Measurements from ENCODE around the gene PLAGL1.

PLAGL1 gene

DNA sequence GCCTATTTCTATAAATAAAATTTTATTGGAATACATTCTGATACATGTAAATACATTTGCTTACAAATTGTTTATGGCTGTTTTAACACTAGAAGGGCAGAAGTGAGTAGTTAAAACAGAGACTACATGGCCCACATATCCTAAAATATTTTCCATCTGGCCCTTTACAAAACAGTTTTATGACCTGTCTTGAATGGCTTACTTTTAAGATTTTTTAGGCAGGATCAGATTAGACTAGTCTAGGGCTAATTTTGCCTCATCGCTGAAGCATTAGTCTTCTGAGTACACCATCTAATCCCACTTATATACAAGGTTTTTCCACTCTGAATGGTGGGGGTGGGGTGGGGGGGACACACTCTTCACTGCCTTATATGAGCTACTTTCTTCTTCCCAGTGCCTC, 27.1 kb downstream of the PLAGL1 start:
- H3K4me3 ChIP-seq (ENCODE audit: low read length in 2 of 2) = no peak overlapping the region
- no peaks in the 10 kb centered on the region for H3K4me1 ChIP-seq (ENCODE audit: control insufficient read depth, insufficient read depth, low read length)
- H3K9ac ChIP-seq (ENCODE audit: low read length in 2 of 2) = no peak overlapping the region
- no peaks in the 10 kb centered on the region for H3K9me3 ChIP-seq (ENCODE audit: control insufficient read depth in 2 of 2, low read length in 2 of 2)
- no peaks in the 10 kb centered on the region for H3K36me3 ChIP-seq (ENCODE audit: control insufficient read depth in 2 of 2, insufficient read depth in 2 of 2, low read length in 2 of 2)
- no peak overlapping the region for H3K27ac ChIP-seq (ENCODE audit: low read length)
- no peaks in the 10 kb centered on the region for H3K27me3 ChIP-seq (ENCODE audit: control insufficient read depth in 1 of 2, insufficient read depth in 2 of 2, low read length in 2 of 2)

DNA sequence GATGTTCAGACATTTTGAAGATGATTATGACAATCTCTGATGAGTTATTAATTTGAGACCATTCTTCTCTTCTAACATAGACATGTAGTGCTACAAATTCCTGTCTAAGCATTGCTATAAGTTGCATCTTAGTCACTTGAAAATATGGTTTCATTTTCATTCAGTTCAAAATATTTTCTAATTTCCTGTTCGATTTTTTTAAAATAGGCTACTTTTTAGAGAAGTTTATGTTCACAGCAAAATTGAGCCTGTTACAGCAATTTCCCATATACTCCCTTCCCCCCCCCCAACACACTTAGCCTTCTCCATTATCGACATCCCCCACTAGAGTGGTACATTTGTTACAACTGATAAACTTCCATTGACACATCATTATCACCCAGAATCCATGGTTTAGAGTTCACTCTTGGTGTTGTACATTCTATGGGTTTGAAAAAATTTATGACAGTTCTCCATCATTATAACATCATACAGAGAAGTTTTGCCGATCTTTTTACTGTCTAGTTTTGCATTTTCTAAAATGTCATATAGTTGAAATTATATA, 31.2 kb downstream of the PLAGL1 start:
- Histone ChIP-seq H3K27ac (ENCODE audit: low read length) (no peak overlapping the region), H3K27me3 (ENCODE audit: control insufficient read depth in 1 of 2, insufficient read depth in 2 of 2, low read length in 2 of 2) (no peaks in the 10 kb centered on the region), H3K4me1 (ENCODE audit: control insufficient read depth, insufficient read depth, low read length) (no peaks in the 10 kb centered on the region), H3K36me3 (ENCODE audit: control insufficient read depth in 2 of 2, insufficient read depth in 2 of 2, low read length in 2 of 2) (no peaks in the 10 kb centered on the region), H3K9me3 (ENCODE audit: control insufficient read depth in 2 of 2, low read length in 2 of 2) (no peaks in the 10 kb centered on the region), H3K4me3 (ENCODE audit: low read length in 2 of 2) (no peak overlapping the region), H3K9ac (ENCODE audit: low read length in 2 of 2) (no peak overlapping the region)

DNA sequence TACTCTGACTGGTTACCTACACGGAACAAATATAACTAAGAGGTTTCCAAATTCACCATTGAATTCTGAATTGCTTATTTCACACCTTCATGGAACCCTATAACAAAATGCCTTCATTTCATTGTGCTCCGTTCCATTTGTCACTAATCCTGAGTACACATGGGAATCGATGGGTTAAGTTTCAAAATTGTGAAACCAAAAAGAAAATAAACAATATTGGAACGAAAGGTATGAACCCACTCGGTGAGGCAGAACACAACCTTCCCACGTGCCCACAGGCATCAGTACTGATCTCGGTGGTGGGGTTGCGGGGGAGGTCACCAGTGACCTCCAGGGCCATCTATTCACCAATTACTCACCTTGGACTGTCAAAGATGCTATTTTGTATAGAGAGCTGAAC, 34.0 kb downstream of the PLAGL1 start:
- no peaks in the 10 kb centered on the region for H3K27me3 ChIP-seq (ENCODE audit: control insufficient read depth in 1 of 2, insufficient read depth in 2 of 2, low read length in 2 of 2)
- no peak overlapping the region for H3K4me3 ChIP-seq (ENCODE audit: low read length in 2 of 2)
- no peak overlapping the region for H3K9ac ChIP-seq (ENCODE audit: low read length in 2 of 2)
- H3K27ac ChIP-seq (ENCODE audit: low read length) = no peak overlapping the region
- H3K36me3 ChIP-seq (ENCODE audit: control insufficient read depth in 2 of 2, insufficient read depth in 2 of 2, low read length in 2 of 2) = no peaks in the 10 kb centered on the region
- H3K4me1 ChIP-seq (ENCODE audit: control insufficient read depth, insufficient read depth, low read length) = no peaks in the 10 kb centered on the region
- no peaks in the 10 kb centered on the region for H3K9me3 ChIP-seq (ENCODE audit: control insufficient read depth in 2 of 2, low read length in 2 of 2)

DNA sequence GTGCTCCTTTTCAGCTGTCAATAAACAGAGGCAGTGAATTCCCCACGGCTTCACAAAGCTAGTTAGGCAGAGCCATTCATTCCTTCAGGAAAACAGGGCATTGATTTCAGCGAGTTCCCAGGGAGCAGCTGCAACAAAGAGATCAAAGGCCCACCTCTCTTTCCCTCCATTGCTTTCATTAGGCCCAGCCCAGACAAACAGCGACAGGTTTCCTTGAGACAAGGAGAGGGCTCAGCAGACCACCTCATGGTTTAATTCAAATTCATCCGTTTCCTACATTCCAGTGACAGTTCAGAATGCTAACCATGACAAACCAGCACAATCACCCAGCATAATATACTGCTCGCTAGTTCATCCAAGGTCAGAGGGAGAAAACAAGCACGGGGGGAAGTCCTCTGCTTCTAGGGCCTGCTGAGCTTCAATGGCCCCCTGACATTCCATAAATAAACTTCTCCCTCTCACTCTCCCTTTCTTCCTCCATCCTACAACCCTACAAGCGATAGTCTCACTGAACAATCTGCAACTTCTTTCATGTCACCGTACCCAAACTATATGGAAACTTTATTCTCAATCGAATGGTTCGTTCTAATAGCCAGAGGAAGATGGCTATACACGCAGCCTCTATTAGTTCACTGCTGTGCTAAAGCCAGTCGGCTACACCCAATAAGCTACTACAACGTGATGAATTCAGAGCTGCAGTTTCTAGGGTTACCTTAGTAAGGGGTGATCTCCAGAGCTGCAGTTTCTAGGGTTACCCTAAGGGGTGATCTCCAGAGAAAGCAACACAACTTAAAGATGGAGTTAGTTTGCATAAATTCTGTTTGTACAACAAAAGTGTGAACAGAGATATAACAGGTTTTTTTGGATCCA, 34.7 kb downstream of the PLAGL1 start:
- Histone ChIP-seq H3K27ac (ENCODE audit: low read length) (no peak overlapping the region), H3K9ac (ENCODE audit: low read length in 2 of 2) (no peak overlapping the region), H3K9me3 (ENCODE audit: control insufficient read depth in 2 of 2, low read length in 2 of 2) (no peaks in the 10 kb centered on the region), H3K27me3 (ENCODE audit: control insufficient read depth in 1 of 2, insufficient read depth in 2 of 2, low read length in 2 of 2) (no peaks in the 10 kb centered on the region), H3K4me3 (ENCODE audit: low read length in 2 of 2) (no peak overlapping the region), H3K36me3 (ENCODE audit: control insufficient read depth in 2 of 2, insufficient read depth in 2 of 2, low read length in 2 of 2) (no peaks in the 10 kb centered on the region), H3K4me1 (ENCODE audit: control insufficient read depth, insufficient read depth, low read length) (no peaks in the 10 kb centered on the region)

DNA sequence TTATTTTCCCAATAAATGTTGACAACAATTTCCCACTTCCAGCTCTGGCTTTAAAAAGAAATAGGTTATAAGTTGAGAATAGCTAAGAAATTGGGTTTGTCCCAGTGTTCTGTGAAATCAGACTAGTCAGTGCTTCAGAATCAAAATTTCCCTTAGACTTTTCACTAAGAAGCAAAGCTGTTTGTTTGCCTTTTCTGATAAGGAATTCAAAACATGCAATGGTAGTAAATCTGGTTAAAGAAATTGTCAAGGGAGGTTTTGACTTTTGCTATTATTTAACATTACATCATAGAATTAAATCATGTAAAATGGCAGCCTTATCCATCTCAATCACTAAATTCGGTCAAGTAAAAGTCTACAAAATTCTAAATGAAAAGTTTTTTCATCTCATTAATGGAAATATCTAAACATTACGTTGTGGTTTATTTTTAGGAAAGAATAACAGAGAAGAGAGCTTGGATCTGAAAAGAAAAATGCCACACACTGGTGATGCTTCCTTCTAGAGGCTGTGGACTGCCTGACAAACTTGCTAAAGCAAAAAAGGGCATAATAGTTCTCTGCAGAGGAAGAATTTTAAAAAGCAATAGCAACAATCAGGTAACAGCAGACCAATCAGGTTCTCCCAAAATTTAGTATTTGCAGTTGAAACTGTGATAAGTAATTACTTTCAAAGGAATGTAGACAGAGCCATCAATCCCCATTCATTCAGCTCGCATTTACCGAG, 36.4 kb downstream of the PLAGL1 start:
- no peak overlapping the region for H3K9ac ChIP-seq (ENCODE audit: low read length in 2 of 2)
- H3K4me3 ChIP-seq (ENCODE audit: low read length in 2 of 2) = no peak overlapping the region
- no peaks in the 10 kb centered on the region for H3K4me1 ChIP-seq (ENCODE audit: control insufficient read depth, insufficient read depth, low read length)
- no peak overlapping the region for H3K27ac ChIP-seq (ENCODE audit: low read length)
- no peaks in the 10 kb centered on the region for H3K9me3 ChIP-seq (ENCODE audit: control insufficient read depth in 2 of 2, low read length in 2 of 2)
- H3K36me3 ChIP-seq (ENCODE audit: control insufficient read depth in 2 of 2, insufficient read depth in 2 of 2, low read length in 2 of 2) = peaks cover 0 to 2% of the 10 kb centered on the region in 2 donors
- H3K27me3 ChIP-seq (ENCODE audit: control insufficient read depth in 1 of 2, insufficient read depth in 2 of 2, low read length in 2 of 2) = no peaks in the 10 kb centered on the region

DNA sequence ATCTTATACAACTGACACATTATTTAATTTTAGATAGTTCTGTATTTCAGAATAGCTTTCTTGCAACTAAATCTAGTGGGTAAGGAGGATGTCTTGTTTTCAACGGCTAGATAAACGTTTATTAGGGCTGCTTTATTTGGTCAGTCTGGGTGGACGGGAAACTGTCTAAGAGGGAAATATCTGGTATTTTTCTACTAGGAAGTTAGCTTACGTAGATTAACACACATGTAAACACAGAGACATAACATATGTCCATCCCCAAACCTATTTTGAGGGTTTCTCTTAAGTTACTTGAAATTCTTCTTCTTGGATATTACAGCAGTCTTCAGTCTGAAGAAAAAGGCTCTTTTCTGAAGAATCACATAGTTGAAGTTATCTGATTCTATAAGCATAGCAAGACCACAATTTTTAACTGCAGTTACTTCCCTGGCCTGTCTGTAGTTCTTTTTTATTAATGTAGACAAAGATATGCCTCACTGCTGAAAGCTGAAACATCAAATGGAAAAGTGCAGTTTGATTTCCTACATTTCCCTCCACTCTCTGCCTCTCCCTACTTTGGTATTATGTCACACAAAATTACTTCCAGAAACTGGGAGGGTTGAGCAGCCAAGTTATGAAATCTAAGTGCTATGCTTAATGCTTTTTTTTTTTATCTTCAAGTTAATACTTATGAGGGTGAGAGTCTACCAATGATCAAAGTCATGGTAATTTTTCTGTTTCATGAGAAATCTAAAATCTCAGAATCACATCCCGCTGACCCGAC, 37.4 kb downstream of the PLAGL1 start:
- Histone ChIP-seq H3K27ac (ENCODE audit: low read length) (no peak overlapping the region), H3K9me3 (ENCODE audit: control insufficient read depth in 2 of 2, low read length in 2 of 2) (no peaks in the 10 kb centered on the region), H3K27me3 (ENCODE audit: control insufficient read depth in 1 of 2, insufficient read depth in 2 of 2, low read length in 2 of 2) (no peaks in the 10 kb centered on the region), H3K4me3 (ENCODE audit: low read length in 2 of 2) (no peak overlapping the region), H3K4me1 (ENCODE audit: control insufficient read depth, insufficient read depth, low read length) (no peaks in the 10 kb centered on the region), H3K9ac (ENCODE audit: low read length in 2 of 2) (no peak overlapping the region), H3K36me3 (ENCODE audit: control insufficient read depth in 2 of 2, insufficient read depth in 2 of 2, low read length in 2 of 2) (peaks cover 2 to 3% of the 10 kb centered on the region in 2 donors)

DNA sequence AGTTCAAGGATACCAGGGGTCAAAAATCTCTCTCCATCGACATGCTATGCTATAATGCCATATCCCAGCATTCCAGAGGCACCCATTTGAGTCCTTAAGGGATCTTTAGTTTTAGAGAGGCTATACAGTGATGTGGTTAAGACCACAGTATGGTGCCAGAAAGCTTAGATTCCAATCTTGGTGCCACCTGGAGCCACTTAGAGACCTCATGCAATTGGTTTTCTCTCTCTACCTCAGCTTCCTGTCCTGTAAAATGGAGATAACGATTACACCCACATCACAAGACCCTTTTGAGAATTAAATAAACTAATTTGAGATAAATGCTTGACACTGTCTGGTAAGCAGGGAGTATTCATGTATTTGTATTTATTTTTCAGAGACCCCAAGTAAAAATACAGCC, 39.0 kb downstream of the PLAGL1 start:
- Histone ChIP-seq H3K27me3 (ENCODE audit: control insufficient read depth in 1 of 2, insufficient read depth in 2 of 2, low read length in 2 of 2) (no peaks in the 10 kb centered on the region), H3K9me3 (ENCODE audit: control insufficient read depth in 2 of 2, low read length in 2 of 2) (no peaks in the 10 kb centered on the region), H3K9ac (ENCODE audit: low read length in 2 of 2) (peak overlapping the region in 1 of 2 donors; percentile 3), H3K4me1 (ENCODE audit: control insufficient read depth, insufficient read depth, low read length) (no peaks in the 10 kb centered on the region), H3K27ac (ENCODE audit: low read length) (no peak overlapping the region), H3K36me3 (ENCODE audit: control insufficient read depth in 2 of 2, insufficient read depth in 2 of 2, low read length in 2 of 2) (peaks cover 4 to 8% of the 10 kb centered on the region in 2 donors), H3K4me3 (ENCODE audit: low read length in 2 of 2) (no peak overlapping the region)

DNA sequence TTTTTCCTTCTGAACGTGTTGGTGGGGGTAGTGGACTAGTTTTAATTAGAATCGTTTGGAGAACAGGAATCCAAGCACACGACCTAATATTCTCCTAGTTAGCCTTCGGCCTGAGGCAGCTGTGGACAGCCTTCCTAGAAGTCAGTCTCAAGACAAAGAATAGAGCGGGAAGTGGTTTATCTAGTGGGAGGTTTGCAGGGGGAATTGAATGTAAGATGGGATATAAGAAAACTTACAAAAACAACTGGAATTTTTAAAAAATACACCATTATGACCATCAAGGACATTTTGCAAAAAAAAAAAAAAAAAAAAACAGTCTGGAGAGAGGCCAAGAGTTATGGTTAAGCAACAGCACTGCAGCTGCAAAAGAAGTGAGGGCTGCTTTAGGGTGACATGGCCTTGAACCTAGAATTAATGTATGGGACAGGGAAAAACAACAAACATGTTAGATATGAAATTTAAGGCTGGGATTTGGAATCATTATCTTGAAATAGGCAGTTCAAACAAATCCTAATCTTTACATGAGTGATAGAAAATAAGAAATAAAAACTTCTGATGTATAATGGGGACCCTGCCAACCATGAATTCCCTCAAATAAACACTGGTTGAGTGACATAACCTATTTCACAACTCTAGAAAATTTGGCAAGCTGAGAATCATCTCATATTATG, 40.2 kb downstream of the PLAGL1 start:
- Histone ChIP-seq H3K27ac (ENCODE audit: low read length) (no peak overlapping the region), H3K9ac (ENCODE audit: low read length in 2 of 2) (no peak overlapping the region), H3K9me3 (ENCODE audit: control insufficient read depth in 2 of 2, low read length in 2 of 2) (no peaks in the 10 kb centered on the region), H3K27me3 (ENCODE audit: control insufficient read depth in 1 of 2, insufficient read depth in 2 of 2, low read length in 2 of 2) (no peaks in the 10 kb centered on the region), H3K4me3 (ENCODE audit: low read length in 2 of 2) (no peak overlapping the region), H3K4me1 (ENCODE audit: control insufficient read depth, insufficient read depth, low read length) (no peaks in the 10 kb centered on the region), H3K36me3 (ENCODE audit: control insufficient read depth in 2 of 2, insufficient read depth in 2 of 2, low read length in 2 of 2) (peaks cover 8 to 10% of the 10 kb centered on the region in 2 donors)

DNA sequence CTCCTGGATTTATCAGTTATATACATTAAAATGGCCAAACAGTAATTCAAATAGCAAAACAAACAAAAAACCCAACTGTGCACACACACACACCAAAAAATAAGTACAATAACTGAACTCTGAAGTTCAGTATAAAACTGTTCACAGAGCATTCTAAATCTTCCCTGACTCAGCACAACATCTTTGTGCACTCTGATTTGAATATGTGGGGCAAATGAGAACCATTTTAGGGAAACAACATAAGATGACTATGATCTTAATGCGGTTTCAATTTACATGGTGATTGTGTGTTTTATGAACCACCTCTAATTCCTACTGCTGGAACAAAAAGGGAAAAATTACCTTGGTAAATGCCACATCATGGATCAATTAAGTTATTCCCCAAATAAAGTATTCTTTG, 41.7 kb downstream of the PLAGL1 start:
- H3K4me1 ChIP-seq (ENCODE audit: control insufficient read depth, insufficient read depth, low read length) = peaks cover 3% of the 10 kb centered on the region
- no peaks in the 10 kb centered on the region for H3K9me3 ChIP-seq (ENCODE audit: control insufficient read depth in 2 of 2, low read length in 2 of 2)
- no peak overlapping the region for H3K27ac ChIP-seq (ENCODE audit: low read length)
- no peaks in the 10 kb centered on the region for H3K27me3 ChIP-seq (ENCODE audit: control insufficient read depth in 1 of 2, insufficient read depth in 2 of 2, low read length in 2 of 2)
- no peak overlapping the region for H3K9ac ChIP-seq (ENCODE audit: low read length in 2 of 2)
- no peak overlapping the region for H3K4me3 ChIP-seq (ENCODE audit: low read length in 2 of 2)
- H3K36me3 ChIP-seq (ENCODE audit: control insufficient read depth in 2 of 2, insufficient read depth in 2 of 2, low read length in 2 of 2) = peaks cover 8 to 10% of the 10 kb centered on the region in 2 donors

DNA sequence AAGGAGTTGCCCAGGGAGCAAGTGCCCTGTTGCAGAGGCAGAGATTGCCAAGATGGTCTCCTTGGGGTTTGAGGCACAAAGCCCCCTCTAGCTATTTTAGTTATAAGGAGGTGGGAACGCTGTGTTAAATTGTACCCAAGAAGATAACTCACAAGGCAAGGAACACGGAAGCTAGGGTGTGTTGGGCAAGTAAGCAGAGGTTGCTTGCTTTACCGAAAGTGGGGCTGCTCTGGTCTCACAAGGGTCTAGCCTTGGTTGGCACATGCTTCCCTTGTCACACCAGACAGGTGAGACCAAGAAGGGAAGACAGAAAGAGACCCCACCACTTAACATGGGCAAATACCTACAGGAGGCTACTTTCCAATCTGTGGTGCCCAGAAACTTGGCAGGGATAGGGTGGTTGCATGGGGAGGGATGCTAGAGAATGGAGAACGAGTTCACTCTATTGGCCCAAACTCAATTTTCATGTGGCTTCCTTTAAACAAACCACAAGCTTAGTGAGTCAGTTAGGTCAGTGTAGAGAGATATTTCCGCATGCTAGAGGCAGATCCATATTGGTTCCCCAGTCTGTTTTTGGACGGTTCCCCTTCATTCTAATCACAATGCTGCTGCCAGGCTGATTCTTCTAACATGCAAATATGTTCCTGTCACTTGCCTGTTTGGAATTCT, 42.4 kb downstream of the PLAGL1 start:
- H3K27ac ChIP-seq (ENCODE audit: low read length) = no peak overlapping the region
- H3K36me3 ChIP-seq (ENCODE audit: control insufficient read depth in 2 of 2, insufficient read depth in 2 of 2, low read length in 2 of 2) = peaks cover 8 to 10% of the 10 kb centered on the region in 2 donors

More for the DNA sequence above, 42.4 kb downstream of the PLAGL1 start:
- Histone ChIP-seq H3K9me3 (ENCODE audit: control insufficient read depth in 2 of 2, low read length in 2 of 2) (no peaks in the 10 kb centered on the region), H3K27me3 (ENCODE audit: control insufficient read depth in 1 of 2, insufficient read depth in 2 of 2, low read length in 2 of 2) (no peaks in the 10 kb centered on the region), H3K4me3 (ENCODE audit: low read length in 2 of 2) (no peak overlapping the region), H3K9ac (ENCODE audit: low read length in 2 of 2) (no peak overlapping the region), H3K4me1 (ENCODE audit: control insufficient read depth, insufficient read depth, low read length) (peaks cover 3% of the 10 kb centered on the region)
